GM12801 (cell line): ENCODE results near the gene POM121.
"Not testable (repeated sequence)": the region's sequence is repeated elsewhere in the genome, so short reads cannot be mapped to it uniquely, and the experiment has no call there.

Experiments used
- TF ChIP-seq, protein P1 (sequence below): IDR thresholded peaks from one replicate; pipeline ENCODE4 v1.5.1; 2011; ENCODE audit warnings: control low read depth; ENCODE audit not compliant: insufficient read length; ENCODE audit errors: extremely low read depth

POM121 gene

DNA sequence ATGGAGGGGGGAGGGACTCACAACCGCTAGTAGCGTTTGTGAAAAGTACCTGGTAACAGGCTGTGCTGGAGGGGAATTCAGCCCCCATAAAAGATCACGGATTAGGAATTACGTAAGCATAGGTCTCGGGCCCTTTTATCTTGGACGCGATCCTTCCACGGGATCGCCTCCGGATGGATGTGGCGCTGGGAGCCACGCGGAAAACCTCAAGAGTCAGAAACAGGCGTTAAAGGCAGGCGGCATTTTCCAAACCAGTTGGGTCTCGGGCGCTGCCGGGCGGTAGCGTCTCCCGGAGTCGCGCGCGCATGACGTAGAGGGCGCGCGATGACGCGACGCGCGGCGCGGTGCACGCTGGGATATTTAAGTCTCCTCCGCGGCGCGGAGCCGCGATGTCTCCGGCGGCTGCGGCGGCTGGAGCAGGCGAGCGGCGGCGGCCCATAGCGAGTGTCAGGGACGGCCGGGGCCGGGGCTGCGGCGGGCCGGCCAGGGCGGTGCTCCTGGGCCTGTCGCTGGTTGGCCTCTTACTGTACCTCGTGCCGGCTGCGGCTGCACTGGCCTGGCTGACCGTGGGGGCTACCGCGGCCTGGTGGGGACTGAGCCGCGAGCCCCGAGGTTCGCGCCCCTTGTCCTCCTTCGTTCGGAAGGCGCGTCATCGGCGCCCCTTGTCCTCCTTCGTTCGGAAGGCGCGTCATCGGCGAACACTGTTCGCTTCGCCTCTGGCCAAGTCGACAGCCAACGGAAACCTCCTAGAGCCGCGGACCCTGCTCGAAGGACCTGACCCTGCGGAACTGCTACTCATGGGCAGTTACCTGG is at the start of gene POM121:
POM121 (plus strand) TSS at position 363 of the 813 bp plus-strand sequence; CDS start at position 390, 27 bp downstream.
- TF ChIP-seq, protein P1, sequence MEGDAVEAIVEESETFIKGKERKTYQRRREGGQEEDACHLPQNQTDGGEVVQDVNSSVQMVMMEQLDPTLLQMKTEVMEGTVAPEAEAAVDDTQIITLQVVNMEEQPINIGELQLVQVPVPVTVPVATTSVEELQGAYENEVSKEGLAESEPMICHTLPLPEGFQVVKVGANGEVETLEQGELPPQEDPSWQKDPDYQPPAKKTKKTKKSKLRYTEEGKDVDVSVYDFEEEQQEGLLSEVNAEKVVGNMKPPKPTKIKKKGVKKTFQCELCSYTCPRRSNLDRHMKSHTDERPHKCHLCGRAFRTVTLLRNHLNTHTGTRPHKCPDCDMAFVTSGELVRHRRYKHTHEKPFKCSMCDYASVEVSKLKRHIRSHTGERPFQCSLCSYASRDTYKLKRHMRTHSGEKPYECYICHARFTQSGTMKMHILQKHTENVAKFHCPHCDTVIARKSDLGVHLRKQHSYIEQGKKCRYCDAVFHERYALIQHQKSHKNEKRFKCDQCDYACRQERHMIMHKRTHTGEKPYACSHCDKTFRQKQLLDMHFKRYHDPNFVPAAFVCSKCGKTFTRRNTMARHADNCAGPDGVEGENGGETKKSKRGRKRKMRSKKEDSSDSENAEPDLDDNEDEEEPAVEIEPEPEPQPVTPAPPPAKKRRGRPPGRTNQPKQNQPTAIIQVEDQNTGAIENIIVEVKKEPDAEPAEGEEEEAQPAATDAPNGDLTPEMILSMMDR: no peak

DNA sequence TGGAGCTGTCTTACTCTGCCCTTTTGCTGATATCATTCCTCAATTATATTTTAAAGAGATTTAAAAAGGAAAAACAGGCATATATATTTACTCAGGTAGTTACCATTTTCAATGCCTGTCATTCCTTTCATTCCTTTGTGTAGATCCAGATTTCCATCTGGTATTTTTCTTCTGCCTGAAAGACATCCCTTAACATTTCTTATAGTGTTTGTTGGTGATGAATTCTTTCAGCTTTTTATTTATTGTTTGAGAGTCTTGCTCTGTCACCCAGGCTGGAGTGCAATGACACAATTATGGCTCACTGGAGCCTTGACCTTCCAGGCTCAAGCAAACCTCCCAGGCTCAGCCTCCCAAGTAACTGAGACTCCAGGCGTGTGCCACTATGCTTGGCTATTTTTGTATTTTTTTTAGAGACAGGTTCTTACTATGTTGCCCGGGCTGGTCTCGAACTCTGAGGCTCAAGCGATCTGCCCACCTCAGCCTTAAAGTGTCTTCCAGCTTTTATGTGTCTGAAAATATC is 5.6 kb upstream of the POM121 start:
- TF ChIP-seq, protein P1: no peak

DNA sequence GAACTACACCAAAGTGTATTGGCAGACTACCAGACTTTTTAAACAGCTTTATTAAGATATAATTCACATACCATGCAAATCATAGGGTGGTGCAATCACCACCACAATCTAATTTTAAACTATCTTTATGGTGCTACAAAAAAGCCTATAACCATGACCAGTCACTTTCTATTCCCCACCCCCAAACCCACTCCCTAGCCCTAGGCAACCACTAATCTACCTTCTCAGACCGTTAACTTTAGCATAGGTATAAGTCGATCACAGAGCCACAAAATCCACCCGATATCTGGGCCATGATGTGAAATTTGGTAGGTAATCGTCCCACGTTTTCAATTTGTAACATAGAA is 536 bp upstream of the POM121 start:
- TF ChIP-seq, protein P1: no peak

DNA sequence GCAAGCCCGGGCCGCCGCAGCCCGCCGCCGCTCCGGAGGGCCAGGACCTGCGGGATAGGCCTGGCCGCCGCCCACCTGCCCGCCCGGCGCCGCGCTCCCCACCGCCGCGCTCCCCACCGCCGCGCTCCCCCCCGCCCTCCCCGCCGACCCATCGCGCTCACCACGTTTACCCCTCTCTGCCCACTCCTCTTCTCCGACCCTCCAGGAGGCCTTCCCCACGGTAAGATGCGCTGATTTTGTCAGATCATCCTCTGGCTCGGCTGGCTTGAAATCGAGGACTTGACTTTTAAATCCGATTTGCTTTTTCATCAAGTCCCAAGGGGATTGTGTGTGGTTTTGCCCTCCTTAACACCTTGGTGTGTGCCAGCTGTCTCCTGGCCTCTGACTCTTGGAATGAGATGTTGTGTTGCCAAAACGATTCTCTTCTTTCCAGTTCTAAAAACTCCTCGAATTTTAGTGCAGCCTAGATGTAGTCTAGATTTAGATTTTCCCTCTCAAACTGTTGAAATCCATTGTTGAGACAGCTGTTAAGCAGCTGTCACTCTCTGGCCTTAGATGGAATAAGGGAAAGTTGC is 738 bp downstream of the POM121 start:
- TF ChIP-seq, protein P1: no peak

DNA sequence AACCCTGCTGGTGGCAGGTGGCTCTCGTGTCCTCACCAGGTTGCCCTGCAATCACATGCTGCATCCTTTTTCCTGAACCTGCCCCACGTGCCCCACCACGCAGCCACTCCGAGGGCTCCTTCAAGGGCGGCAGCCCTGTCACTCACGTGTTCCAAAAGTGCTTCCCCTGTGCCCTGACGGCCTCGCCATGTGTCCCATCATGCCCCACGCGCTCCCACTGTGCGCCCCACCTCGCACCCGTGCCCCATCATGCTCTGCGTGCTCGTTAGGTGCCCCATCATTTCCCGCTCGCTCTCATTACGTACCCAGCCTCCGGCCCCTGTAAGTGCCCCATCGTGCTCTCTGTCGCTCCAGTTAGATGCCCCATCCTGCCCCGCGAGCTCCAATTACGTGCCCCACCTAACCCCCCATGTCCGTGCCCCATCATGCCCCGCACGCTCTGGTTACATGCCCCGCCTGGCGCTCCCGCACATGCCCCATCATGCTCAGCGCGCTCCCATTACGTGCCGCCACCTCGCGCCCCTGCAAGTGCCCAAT is 44.2 kb downstream of the POM121 start, which contains the start of gene TRIM74:
TRIM74 (minus strand) TSS at position 487 of the 537 bp plus-strand sequence. CDS start 3,309 bp downstream, outside the sequence.
- TF ChIP-seq, protein P1: not testable (repeated sequence)
